Parathyroid adenoma (tissue), 2 donors: ENCODE results near the gene ATP5IF1.
A peak's percentile ranks its signal among the peaks of the same experiment; 100 is the strongest.

Experiments used
- H2AFZ ChIP-seq: fragments of 300-600 bp; sonication (generic); one replicate; pipeline ENCODE4 v1.7.0; 2017; ENCODE audit warnings: antibody characterized with exemption, mild to moderate bottlenecking
- H3K27ac ChIP-seq: fragments of 300-600 bp; sonication (generic); one replicate; pipeline ENCODE4 v1.7.0; 2017
- H3K27me3 ChIP-seq: fragments of 300-600 bp; sonication (generic); one replicate; pipeline ENCODE4 v1.7.0; 2017; ENCODE audit warnings: low read length; ENCODE audit not compliant: control insufficient read depth, insufficient read depth
- H3K36me3 ChIP-seq: fragments of 300-600 bp; sonication (generic); one replicate; pipeline ENCODE4 v1.7.0; 2017; ENCODE audit warnings: low read length; ENCODE audit not compliant: control insufficient read depth, insufficient read depth
- H3K4me1 ChIP-seq: fragments of 300-600 bp; sonication (generic); one replicate; pipeline ENCODE4 v1.7.0; 2017; ENCODE audit warnings: control low read depth
- H3K4me2 ChIP-seq: fragments of 300-600 bp; sonication (generic); one replicate; pipeline ENCODE4 v1.7.0; 2017; ENCODE audit warnings: low read length
- H3K4me3 ChIP-seq: fragments of 300-600 bp; sonication (generic); one replicate; pipeline ENCODE4 v1.7.0; 2017; ENCODE audit warnings: low read depth, low read length
- H3K79me2 ChIP-seq: fragments of 300-600 bp; sonication (generic); one replicate; pipeline ENCODE4 v1.7.0; 2017; ENCODE audit warnings: control low read depth
- H3K9ac ChIP-seq: fragments of 300-600 bp; sonication (generic); one replicate; pipeline ENCODE4 v1.7.0; 2017; ENCODE audit warnings: mild to moderate bottlenecking
- H3K9me3 ChIP-seq: fragments of 300-600 bp; sonication (generic); one replicate; pipeline ENCODE4 v1.7.0; 2017; ENCODE audit warnings: low read length; ENCODE audit not compliant: control insufficient read depth
- CTCF ChIP-seq: fragments of 300-600 bp; sonication (generic); IDR thresholded peaks from one replicate; pipeline ENCODE4 v1.7.0; 2017; ENCODE audit warnings: antibody characterized with exemption, mild to moderate bottlenecking
- donor health status: primary hyperparathyroidism.

The ATP5IF1 gene

GRCh38 chr1:28257736-28258135, 21.8 kb downstream of the ATP5IF1 start:
- no peaks in the 10 kb centered on the region for H3K36me3 ChIP-seq
- no peaks in the 10 kb centered on the region for H3K9me3 ChIP-seq
- TF ChIP-seq CTCF: no peak
- H2AFZ ChIP-seq: no peak overlapping the region
- no peaks in the 10 kb centered on the region for H3K4me1 ChIP-seq
- no peak overlapping the region for H3K4me2 ChIP-seq
- no peak overlapping the region for H3K4me3 ChIP-seq
- H3K9ac ChIP-seq: no peak overlapping the region
- no peaks in the 10 kb centered on the region for H3K27me3 ChIP-seq
- no peak overlapping the region for H3K27ac ChIP-seq
- H3K79me2 ChIP-seq: peaks cover 7% of the 10 kb centered on the region

- Histone ChIP-seq H3K9me3 (no peaks in the 10 kb centered on the region), H3K9ac (no peak overlapping the region), H3K27ac (no peak overlapping the region), H3K4me2 (peak overlapping the region; percentile 52), H3K4me1 (no peaks in the 10 kb centered on the region), H2AFZ (peak overlapping the region; percentile 73), H3K36me3 (no peaks in the 10 kb centered on the region), H3K79me2 (peaks cover 13% of the 10 kb centered on the region), H3K4me3 (peak overlapping the region; percentile 95), H3K27me3 (no peaks in the 10 kb centered on the region)
- TF ChIP-seq CTCF: no peak
Measured at GRCh38 chr1:28258628-28259251, 22.8 kb downstream of the ATP5IF1 start.

- no peaks in the 10 kb centered on the region for H3K27me3 ChIP-seq
- peak within 1 kb of the TSS; percentile 76 for H3K9ac ChIP-seq
- TF ChIP-seq CTCF: no peak
- peak within 1 kb of the TSS; percentile 78 for H3K27ac ChIP-seq
- H3K4me3 ChIP-seq: peak within 1 kb of the TSS; percentile 95
- H3K9me3 ChIP-seq: no peaks in the 10 kb centered on the region
- no peaks in the 10 kb centered on the region for H3K4me1 ChIP-seq
- H3K36me3 ChIP-seq: no peaks in the 10 kb centered on the region
- peak within 1 kb of the TSS; percentile 73 for H2AFZ ChIP-seq
- peak within 1 kb of the TSS; percentile 86 for H3K4me2 ChIP-seq
- H3K79me2 ChIP-seq: peaks cover 13% of the 10 kb centered on the region
Measured at GRCh38 chr1:28259252-28259933, 23.5 kb downstream of the ATP5IF1 start, which contains the start of gene SESN2. Gene SESN2, plus strand, starts transcription at chr1:28259518. Its CDS starts 330 bp downstream, at chr1:28259848.

- Histone ChIP-seq H3K27ac (peak overlapping the region; percentile 78), H3K4me2 (peak overlapping the region; percentile 86), H3K79me2 (peaks cover 13% of the 10 kb centered on the region), H2AFZ (peak overlapping the region; percentile 73), H3K36me3 (no peaks in the 10 kb centered on the region), H3K4me3 (peak overlapping the region; percentile 95), H3K9ac (no peak overlapping the region), H3K4me1 (no peaks in the 10 kb centered on the region), H3K9me3 (no peaks in the 10 kb centered on the region), H3K27me3 (no peaks in the 10 kb centered on the region)
- no peak for TF ChIP-seq CTCF
Measured at GRCh38 chr1:28259934-28260802, 24.2 kb downstream of the ATP5IF1 start.
